ENCODE results near the gene UGT1A7.

UGT1A7 gene

GRCh38 chr2:233761040-233761769 lies 79.5 kb downstream of the UGT1A7 start:
- no peak for DNase-seq (ENCODE audit: low read depth)

DNA sequence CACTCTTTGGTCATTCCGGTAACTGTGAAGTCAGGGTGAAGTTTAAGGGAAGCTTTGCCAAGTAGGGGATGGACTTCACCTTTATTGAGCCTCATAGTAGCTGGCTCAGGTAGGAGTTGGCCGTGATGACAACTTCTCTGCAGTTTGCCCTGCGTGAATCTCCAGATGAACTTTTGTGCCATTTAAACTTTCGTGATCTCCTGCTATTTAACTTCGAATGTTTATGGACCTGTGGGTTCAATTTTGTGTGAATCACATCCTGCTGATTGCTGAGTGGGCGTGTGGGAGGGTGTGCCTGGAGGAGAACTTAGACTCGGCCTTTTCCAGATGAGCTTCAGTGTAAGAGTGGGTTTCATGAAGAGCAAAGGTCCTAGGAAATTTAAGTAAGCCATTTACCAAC lies 82.6 kb downstream of the UGT1A7 start:
- no peak for DNase-seq (ENCODE audit: low read depth)

DNA sequence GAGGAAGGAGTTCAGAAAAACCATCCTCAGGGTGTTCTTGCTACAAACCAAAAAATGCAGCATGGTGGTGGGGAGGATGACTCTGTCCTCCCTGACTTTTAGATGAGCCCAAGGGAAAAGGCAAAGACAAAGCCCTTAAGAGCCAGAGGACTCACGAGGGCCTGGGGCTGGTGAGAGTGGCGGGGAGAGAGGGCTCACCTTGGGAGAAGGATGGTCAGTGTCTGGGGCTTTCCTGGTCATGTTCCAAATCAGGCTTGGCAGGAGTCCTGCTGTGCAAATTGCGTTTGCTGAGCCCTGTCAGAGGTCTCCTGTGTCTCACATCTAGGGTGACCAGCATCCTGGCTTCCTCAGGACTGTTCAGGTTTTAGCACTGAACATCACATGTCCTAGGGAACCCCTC lies 83.1 kb downstream of the UGT1A7 start:
- no peak for DNase-seq (ENCODE audit: low read depth)

- no peak for DNase-seq (ENCODE audit: low read depth)
Measured at GRCh38 chr2:233766416-233766815, 84.7 kb downstream of the UGT1A7 start.

- DNase-seq (ENCODE audit: low read depth), result no peak
Measured at GRCh38 chr2:233768076-233768475, 86.4 kb downstream of the UGT1A7 start.

DNA sequence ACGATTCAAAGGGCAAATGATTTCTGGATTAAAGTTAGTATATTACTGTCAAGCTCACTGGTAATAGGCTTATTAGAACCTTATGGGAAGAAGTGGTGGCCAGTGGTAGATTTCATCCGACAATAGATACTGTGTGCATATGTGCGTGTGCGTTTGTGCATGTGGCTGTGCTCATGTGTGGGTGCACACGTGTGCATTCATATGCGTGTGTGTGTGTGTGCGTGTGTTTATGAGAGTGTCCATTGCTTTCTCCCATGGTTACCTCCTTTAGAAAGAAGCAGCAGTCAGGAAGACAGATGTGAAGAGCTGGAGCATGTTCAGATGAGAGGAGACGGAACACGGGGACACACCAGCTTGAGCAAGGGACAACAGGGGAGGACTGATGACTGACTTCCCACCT lies 87.6 kb downstream of the UGT1A7 start:
- DNase-seq (ENCODE audit: low read depth), result no peak

DNA sequence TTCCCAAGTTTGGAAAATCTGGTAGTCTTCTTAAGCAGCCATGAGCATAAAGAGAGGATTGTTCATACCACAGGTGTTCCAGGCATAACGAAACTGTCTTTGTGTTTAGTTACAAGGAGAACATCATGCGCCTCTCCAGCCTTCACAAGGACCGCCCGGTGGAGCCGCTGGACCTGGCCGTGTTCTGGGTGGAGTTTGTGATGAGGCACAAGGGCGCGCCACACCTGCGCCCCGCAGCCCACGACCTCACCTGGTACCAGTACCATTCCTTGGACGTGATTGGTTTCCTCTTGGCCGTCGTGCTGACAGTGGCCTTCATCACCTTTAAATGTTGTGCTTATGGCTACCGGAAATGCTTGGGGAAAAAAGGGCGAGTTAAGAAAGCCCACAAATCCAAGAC lies 90.5 kb downstream of the UGT1A7 start:
- no peak for DNase-seq (ENCODE audit: low read depth)

- no peak for DNase-seq (ENCODE audit: low read depth)
Measured at GRCh38 chr2:233772583-233772982, 90.9 kb downstream of the UGT1A7 start.

GRCh38 chr2:233773854-233774253 lies 92.2 kb downstream of the UGT1A7 start:
- DNase-seq (ENCODE audit: low read depth), result no peak

GRCh38 chr2:233775414-233775813 lies 93.7 kb downstream of the UGT1A7 start:
- DNase-seq (ENCODE audit: low read depth), result no peak

DNA sequence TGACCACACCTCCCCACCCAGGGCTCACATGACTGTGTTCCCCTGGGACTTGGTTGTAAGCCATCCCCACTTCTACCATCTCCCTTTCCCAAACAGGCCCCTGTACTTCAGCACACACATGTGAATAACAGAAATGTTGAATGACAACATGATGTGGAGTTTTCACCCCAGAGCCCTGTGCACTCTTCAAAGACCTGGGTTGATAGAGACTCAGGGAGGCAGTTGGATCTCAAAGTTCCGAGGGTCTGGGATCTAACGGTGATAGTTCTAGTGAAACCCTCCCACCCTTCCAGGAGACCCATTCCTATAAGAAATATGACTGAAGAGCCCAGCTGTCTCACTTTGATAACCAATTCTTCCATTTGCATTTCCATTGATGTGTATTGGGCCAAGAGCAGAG lies 96.3 kb downstream of the UGT1A7 start, which contains the start of gene MROH2A:
Gene MROH2A, plus strand, starts transcription at position 301 of the 400 bp plus-strand sequence. CDS start 1,029 bp downstream, outside the sequence.
- no peak for DNase-seq (ENCODE audit: low read depth)

DNA sequence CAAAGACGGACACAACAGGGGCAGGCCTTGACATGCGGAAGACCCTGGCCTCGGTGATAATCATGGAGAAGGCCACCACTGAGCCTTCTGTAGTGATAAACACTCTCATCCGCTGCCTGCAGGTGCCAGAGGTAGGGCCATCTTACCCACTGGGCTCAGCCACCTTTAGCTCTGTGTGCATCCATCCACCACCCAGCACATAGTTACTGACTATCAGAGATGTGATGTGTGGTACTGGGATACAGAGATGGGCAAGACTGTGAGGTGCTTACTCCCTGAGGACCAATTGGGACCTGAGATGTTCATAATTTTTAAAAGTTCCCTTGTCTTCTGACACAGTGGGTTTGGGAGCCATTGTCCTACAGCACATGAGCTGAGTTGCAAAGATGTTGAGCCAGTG lies 98.0 kb downstream of the UGT1A7 start:
- no peak for DNase-seq (ENCODE audit: low read depth)

- no peak for DNase-seq (ENCODE audit: low read depth)
Measured at GRCh38 chr2:233780771-233781170, 99.1 kb downstream of the UGT1A7 start.

GRCh38 chr2:233789554-233789953 lies 107.9 kb downstream of the UGT1A7 start:
- DNase-seq (ENCODE audit: low read depth), result no peak

GRCh38 chr2:233791151-233791882 lies 109.6 kb downstream of the UGT1A7 start:
- no peak for DNase-seq (ENCODE audit: low read depth)

GRCh38 chr2:233791883-233792329 lies 110.2 kb downstream of the UGT1A7 start:
- DNase-seq (ENCODE audit: low read depth), result no peak

- no peak for DNase-seq (ENCODE audit: low read depth)
Measured at GRCh38 chr2:233792720-233793119, 111.0 kb downstream of the UGT1A7 start.

DNA sequence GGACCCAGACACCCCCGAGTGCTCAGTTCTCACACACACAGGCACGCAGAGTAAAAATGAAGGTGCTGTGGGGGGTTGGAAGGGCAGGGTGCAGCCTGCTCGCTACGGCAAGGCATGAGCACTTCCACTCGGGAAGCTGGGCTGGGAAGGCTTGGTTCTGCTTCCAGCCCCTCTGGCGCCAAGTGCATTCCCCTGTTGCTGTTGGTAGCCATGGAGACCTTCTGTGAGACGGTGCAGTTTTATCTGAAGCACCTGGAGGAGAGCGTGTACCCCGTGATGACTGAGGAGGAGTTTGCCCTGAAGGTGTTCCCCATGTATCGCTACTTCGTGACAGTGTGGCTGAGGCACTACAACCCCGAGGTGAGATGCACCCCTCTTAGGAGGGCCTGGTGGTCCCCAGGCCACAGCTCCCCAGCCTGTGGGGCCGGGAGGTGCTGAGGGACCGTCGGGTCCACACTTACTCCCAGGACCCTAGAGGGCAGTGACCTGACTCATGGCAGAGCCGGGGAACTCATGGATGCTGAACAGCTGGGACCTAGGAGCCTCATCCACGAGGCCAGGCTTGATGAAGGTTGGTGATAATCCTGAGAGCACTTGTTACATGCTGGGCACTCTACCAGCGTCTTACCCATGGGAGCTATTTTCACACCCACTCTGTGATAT lies 111.9 kb downstream of the UGT1A7 start:
- no peak for DNase-seq (ENCODE audit: low read depth)

DNA sequence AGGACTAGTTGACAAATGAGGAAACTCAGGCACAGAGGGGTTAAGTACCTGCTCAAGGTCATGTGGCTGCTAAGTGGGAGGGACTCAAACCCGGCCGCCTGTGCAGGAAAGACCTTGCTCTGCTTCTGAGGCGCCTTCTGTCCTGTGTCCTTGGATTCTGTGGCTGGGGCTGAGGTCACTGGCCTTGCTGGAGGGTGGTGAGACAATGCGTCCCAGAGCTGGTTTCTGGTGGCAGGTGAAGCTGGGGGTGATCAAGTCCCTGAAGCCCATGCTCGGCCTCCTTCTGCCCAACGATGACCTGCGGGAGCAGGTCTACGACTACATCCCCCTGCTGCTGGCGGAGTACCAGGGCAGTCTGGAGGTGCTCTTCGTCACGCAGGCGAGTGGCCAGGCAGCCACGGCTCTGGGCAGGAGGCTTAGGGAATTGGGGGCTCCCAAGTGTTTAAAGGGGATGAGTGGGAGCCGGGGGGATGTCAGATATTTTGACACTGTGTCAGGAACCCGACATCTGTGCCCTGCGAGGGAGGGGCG lies 112.5 kb downstream of the UGT1A7 start:
- no peak for DNase-seq (ENCODE audit: low read depth)

- no peak for DNase-seq (ENCODE audit: low read depth)
Measured at GRCh38 chr2:233795735-233796171, 114.1 kb downstream of the UGT1A7 start.

DNA sequence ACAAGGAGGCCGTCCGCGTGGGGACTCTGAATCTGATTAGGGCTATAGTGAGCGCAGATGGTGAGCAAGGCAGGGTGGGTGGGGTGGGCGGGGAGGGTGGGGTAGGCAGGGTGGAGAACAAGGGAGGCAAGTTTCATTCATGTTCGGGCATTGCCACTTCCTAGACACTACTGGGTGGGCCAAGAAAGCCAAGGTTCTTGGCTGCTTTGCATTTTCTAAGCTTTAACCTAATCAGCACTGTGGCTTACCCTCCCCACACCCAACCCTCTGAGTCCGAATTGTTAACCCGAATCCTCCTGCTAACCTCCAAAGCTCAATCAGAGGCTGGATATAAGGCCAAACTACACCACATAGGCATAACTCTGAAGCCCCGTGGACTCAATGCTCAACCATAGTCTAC lies 114.6 kb downstream of the UGT1A7 start:
- DNase-seq (ENCODE audit: low read depth), result no peak

DNA sequence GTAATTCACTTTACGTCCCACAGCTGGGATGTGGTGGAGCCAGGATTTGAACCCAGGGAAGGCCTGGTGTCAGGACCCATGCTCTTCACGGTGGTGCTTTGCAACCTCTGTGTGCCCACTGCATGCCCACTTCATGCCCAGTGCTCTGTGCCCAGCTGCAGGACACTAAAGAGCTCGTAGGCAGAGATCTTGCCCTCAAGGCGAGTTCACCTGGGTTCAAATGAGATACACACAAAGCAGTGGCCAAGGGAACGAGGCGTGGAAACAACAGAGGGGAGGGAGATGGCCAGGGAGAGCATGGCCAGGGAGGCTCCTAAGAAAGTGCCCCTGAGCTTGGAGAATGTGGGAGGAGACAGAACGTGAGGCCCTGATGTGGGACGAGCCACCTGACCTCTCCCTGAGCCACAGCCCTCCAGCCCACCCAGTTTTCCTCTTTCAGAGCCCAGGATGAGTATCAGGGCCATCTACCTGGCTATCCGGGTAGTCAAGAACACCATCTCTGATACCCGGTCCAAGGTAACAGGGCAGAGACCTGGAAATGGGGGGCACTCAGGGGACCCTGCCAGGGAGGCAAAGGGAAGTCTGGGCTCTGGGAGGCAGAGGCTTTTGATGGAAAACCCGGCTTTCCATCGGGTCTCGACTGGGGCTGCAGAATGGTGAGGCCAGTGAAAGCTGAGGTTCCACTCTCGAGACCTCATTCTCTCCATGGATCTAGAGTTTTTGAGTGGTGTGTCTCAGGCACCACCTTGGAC lies 116.8 kb downstream of the UGT1A7 start:
- no peak for DNase-seq (ENCODE audit: low read depth)

All from T-helper 22 cell (primary cell).